ENCODE data around the gene LIN7C. TPM values are rescaled to one million over a fixed set of nuclear protein-coding genes. Genes with fewer than 3 reads are reported as not detected.

LIN7C gene
- total and polyA plus RNA-seq, 2 of the 8 experiments (the other 6 are each of a cell fraction or from before 2014, with no cell fraction given), result 10.5 to 42.7 TPM

DNA sequence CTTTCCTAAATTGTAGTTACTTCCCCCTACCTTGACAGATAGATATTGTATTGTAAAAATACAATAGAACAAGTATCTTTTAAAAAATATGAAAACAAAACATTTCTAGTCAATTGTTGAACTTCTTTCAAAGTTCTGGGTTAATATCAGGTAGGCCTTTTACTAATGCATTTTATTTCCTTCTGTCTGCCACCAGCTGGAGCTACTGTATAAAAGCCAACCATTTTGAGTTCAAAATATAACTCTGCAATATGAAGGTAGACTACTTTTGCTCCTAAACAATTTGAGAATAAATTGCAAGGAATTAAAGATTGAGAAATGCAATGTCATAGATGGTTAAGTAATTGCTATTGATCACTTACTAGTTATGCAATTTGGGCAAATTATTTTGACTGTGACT lies 22.1 kb upstream of the LIN7C start:
- H3K4me3 ChIP-seq (ENCODE audit: extremely low read depth in 1 of 4, insufficient read depth in 2 of 4, low read depth in 3 of 4, low read length in 4 of 4), result no peak overlapping the region
- no peak overlapping the region for H2BK12ac ChIP-seq (ENCODE audit: low read depth, low read length)
- no peak overlapping the region for H3K18ac ChIP-seq (ENCODE audit: extremely low read depth, low read length)
- H3K79me1 ChIP-seq (ENCODE audit: low read depth, low read length), result no peaks in the 10 kb centered on the region
- no peak overlapping the region for H2AK5ac ChIP-seq (ENCODE audit: low read depth, low read length)
- no peaks in the 10 kb centered on the region for H4K20me1 ChIP-seq (replicated peaks in 1 of 2; ENCODE audit: control insufficient read depth in 1 of 2, insufficient read depth in 2 of 2, low read length in 2 of 2)
- FAIRE-seq (no peak), DNase-seq (ENCODE audit: low read depth in 1 of 2, low spot score in 2 of 2) (no peak)
- H2BK15ac ChIP-seq (ENCODE audit: low read length), result no peak overlapping the region
- H3K23me2 ChIP-seq (ENCODE audit: low read depth, low read length), result peaks cover 2% of the 10 kb centered on the region; the same call in 1 of the 2 replicates
- H4K91ac ChIP-seq (replicated peaks; ENCODE audit: insufficient read length, low read length), result no peak overlapping the region
- no peaks in the 10 kb centered on the region for H3K36me3 ChIP-seq (ENCODE audit: control insufficient read depth in 2 of 4, insufficient read depth in 4 of 4, low read length in 3 of 4)
- CTCF ChIA-PET (ENCODE audit: partially characterized antibody), result interaction anchor here (0.7 to 1.6 kb wide), 4 partner anchors 22 to 192 kb away, joined by 3 to 4 read pairs (median 4); partner anchors contain the start of gene LIN7C
- H3K4me2 ChIP-seq (ENCODE audit: insufficient read depth in 1 of 2, low read depth in 2 of 2, low read length in 2 of 2), result no peak overlapping the region
- no peak overlapping the region for H3K56ac ChIP-seq (replicated peaks; ENCODE audit: insufficient read length, low read depth, low read length)
- H3K14ac ChIP-seq (ENCODE audit: insufficient read length), result no peak overlapping the region
- H4K5ac ChIP-seq (ENCODE audit: insufficient read length, low read depth, low read length), result no peak overlapping the region
- no peak overlapping the region for H3K23ac ChIP-seq (ENCODE audit: insufficient read length)
- H3K27me3 ChIP-seq (replicated peaks in 1 of 4; ENCODE audit: control insufficient read depth in 3 of 4, extremely low read depth in 1 of 4, insufficient read depth in 3 of 4, low read length in 3 of 4), result no peaks in the 10 kb centered on the region
- H3K9ac ChIP-seq (replicated peaks in 1 of 4; ENCODE audit: extremely low read depth in 1 of 4, low read depth in 3 of 4, low read length in 3 of 4), result no peak overlapping the region
- no peak overlapping the region for H4K8ac ChIP-seq (ENCODE audit: extremely low read depth, insufficient read depth, low read length)
- no peak overlapping the region for H3K27ac ChIP-seq (ENCODE audit: low read depth, low read length)
- no peak overlapping the region for H2BK5ac ChIP-seq (ENCODE audit: low read depth, low read length)
- H3K4me1 ChIP-seq (replicated peaks in 1 of 4; ENCODE audit: control insufficient read depth in 3 of 4, insufficient read depth in 4 of 4, low read length in 3 of 4), result no peaks in the 10 kb centered on the region
- H3K4ac ChIP-seq (replicated peaks; ENCODE audit: insufficient read length, low read depth, low read length), result no peak overlapping the region
- no peak overlapping the region for H2BK120ac ChIP-seq (replicated peaks; ENCODE audit: low read depth, low read length)
- no peak overlapping the region for H2BK20ac ChIP-seq (ENCODE audit: low read length)
- no peak overlapping the region for H2AFZ ChIP-seq (ENCODE audit: low read length)
- H3K79me2 ChIP-seq (ENCODE audit: control insufficient read depth in 1 of 2, insufficient read depth in 2 of 2, low read length in 2 of 2), result no peaks in the 10 kb centered on the region
- POLR2A ChIA-PET (ENCODE audit: partially characterized antibody), result interaction anchor here (0.7 kb wide), 1 partner anchor 88 kb away, joined by 3 read pairs; no protein-coding TSS in a partner anchor
- no peaks in the 10 kb centered on the region for H3K9me3 ChIP-seq (ENCODE audit: insufficient read depth in 2 of 2, low read depth in 1 of 2, low read length in 1 of 2)
- TF ChIP-seq EP300 (IDR thresholded peaks at IDR 0.05; ENCODE audit: borderline replicate concordance in 1 of 2, low read depth in 2 of 2, low read length in 2 of 2) (no peak), CHD1 (IDR thresholded peaks at IDR 0.05; ENCODE audit: low read depth, low read length) (no peak), JUN (IDR thresholded peaks at IDR 0.05; ENCODE audit: low read depth, low read length) (no peak), SUZ12 (IDR thresholded peaks at IDR 0.05; ENCODE audit: low read length) (no peak), ATF2 (IDR thresholded peaks at IDR 0.05; ENCODE audit: low read length) (no peak), RAD21 (IDR thresholded peaks at IDR 0.05 in 1 of 2, conservative IDR thresholded peaks at IDR 0.05 in 1 of 2; ENCODE audit: low read depth in 2 of 2, low read length in 2 of 2) (no peak), RXRA (IDR thresholded peaks at IDR 0.05; ENCODE audit: insufficient read depth, low read depth, low read length) (no peak), KDM1A (IDR thresholded peaks at IDR 0.05; ENCODE audit: borderline replicate concordance, low read length) (no peak), CBX8 (IDR thresholded peaks at IDR 0.05; ENCODE audit: borderline replicate concordance, low read depth, low read length) (no peak), POU5F1 (IDR thresholded peaks at IDR 0.05; ENCODE audit: low read depth, low read length) (no peak), EGR1 (IDR thresholded peaks at IDR 0.05; ENCODE audit: borderline replicate concordance, low read depth, low read length) (no peak), CBX5 (IDR thresholded peaks at IDR 0.05; ENCODE audit: low read depth, low read length) (no peak), MAFK (IDR thresholded peaks at IDR 0.05; ENCODE audit: low read depth, low read length) (no peak)
